UCSD-AML1 (cell line): Measurements from ENCODE around the gene ERRFI1.
"Not testable (repeated sequence)": the region's sequence is repeated elsewhere in the genome, so short reads cannot be mapped to it uniquely, and the experiment has no call there.

ENCODE experiments used
- DNase-seq: peaks from one replicate; lab custom pipeline; 2025; ENCODE audit not compliant: unreplicated experiment; lab: John Stamatoyannopoulos, UW

Gene ERRFI1

GRCh38 chr1:7972285-7972684 is 53.8 kb downstream of the ERRFI1 start:
- DNase-seq = no peak

GRCh38 chr1:7971024-7971423 is 55.1 kb downstream of the ERRFI1 start:
- no peak for DNase-seq

GRCh38 chr1:7970246-7970645 is 55.9 kb downstream of the ERRFI1 start:
- DNase-seq = no peak

- no peak for DNase-seq
These were observed 58.5 kb downstream of the ERRFI1 start for GRCh38 chr1:7967651-7968050.

- no peak for DNase-seq
These were observed 58.9 kb downstream of the ERRFI1 start for GRCh38 chr1:7967196-7967595.

GRCh38 chr1:7964476-7964875 is 61.6 kb downstream of the ERRFI1 start:
- no peak for DNase-seq

GRCh38 chr1:7963841-7964240 is 62.3 kb downstream of the ERRFI1 start:
- DNase-seq = not testable (repeated sequence)

GRCh38 chr1:7963378-7963730 is 62.8 kb downstream of the ERRFI1 start:
- not testable (repeated sequence) for DNase-seq

- DNase-seq = no peak
These were observed 63.3 kb downstream of the ERRFI1 start for GRCh38 chr1:7962636-7963377.

GRCh38 chr1:7962014-7962335 is 64.1 kb downstream of the ERRFI1 start:
- DNase-seq = no peak
